Activated naive CD8-positive, alpha-beta T cell treated with anti-CD3 and anti-CD28 coated beads, Interleukin-2, amount 10 ng/mL, durations not matched to agents 7 days and 5 days (primary cell): ENCODE results near the gene SPRR3. TPM values are rescaled to one million over a fixed set of nuclear protein-coding genes. Genes with fewer than 3 reads are reported as not detected.

Experiments
- ATAC-seq: fragments of 150-1000 bp; cut with Tn5 transposase; one replicate; pipeline ENCODE4 v1.10.0; 2021; ENCODE audit warnings: low read depth, moderate library complexity
- POLR2A ChIA-PET: fragments of 350-600 bp; sonication (Branson Sonifier 250); formaldehyde crosslinking; loops from one replicate; lab custom pipeline; 2021; ENCODE audit warnings: antibody characterized with exemption; lab: Charles Lee
- DNase-seq: peaks from one replicate; pipeline ENCODE4 v3.0.0; 2021
- H3K27ac Mint-ChIP-seq: one replicate; pipeline ENCODE4 v1.8.0; 2022; ENCODE audit warnings: mild to moderate bottlenecking, mixed read lengths
- H3K27me3 Mint-ChIP-seq: one replicate; pipeline ENCODE4 v1.8.0; 2022; ENCODE audit warnings: mild to moderate bottlenecking, moderate library complexity, mixed read lengths
- H3K36me3 Mint-ChIP-seq: one replicate; pipeline ENCODE4 v1.8.0; 2021; ENCODE audit warnings: mild to moderate bottlenecking, mixed read lengths
- H3K4me1 Mint-ChIP-seq: one replicate; pipeline ENCODE4 v1.8.0; 2021; ENCODE audit warnings: mixed read lengths
- H3K4me3 Mint-ChIP-seq: one replicate; pipeline ENCODE4 v1.8.0; 2022; ENCODE audit warnings: mild to moderate bottlenecking, moderate library complexity, mixed read lengths
- H3K9me3 Mint-ChIP-seq: one replicate; pipeline ENCODE4 v1.8.0; 2021; ENCODE audit warnings: mixed read lengths
- total RNA-seq, 2 experiments: library from RNA; stranded (reverse); gene quantifications; one replicate each; pipeline ENCODE4 v1.2.3, GENCODE V29; 2021

Gene SPRR3, protein sequence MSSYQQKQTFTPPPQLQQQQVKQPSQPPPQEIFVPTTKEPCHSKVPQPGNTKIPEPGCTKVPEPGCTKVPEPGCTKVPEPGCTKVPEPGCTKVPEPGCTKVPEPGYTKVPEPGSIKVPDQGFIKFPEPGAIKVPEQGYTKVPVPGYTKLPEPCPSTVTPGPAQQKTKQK
- not detected for total RNA-seq

DNA sequence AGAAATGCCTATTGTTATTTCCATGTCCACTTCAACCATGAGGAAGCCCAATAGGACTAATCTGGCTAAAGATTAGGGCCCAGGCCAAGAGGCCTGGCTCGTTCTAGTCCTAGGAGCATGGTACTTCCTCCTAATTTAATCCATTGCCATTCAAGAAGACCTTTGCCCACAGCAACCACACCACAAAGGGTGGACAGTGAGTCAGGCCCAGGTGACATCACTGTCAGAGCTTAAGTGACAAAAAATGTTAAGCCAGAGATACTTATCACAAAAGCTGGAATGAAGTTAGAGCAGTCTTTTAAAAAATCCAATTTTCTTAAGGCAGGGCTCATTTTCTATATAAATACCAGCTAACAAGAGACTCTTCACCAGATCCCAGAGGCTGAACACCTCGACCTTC, at the start of gene SPRR3:
SPRR3 (plus strand) TSS at position 368 of the 400 bp plus-strand sequence. CDS start 1,272 bp downstream, outside the sequence.
- peaks cover 6% of the 10 kb centered on the region for H3K27me3 Mint-ChIP-seq
- no peak for DNase-seq
- no peak for ATAC-seq
- POLR2A ChIA-PET: no interaction called here
- H3K4me1 Mint-ChIP-seq: no peaks in the 10 kb centered on the region
- H3K27ac Mint-ChIP-seq: no peak within 1 kb of the TSS
- H3K36me3 Mint-ChIP-seq: no peaks in the 10 kb centered on the region
- H3K9me3 Mint-ChIP-seq: peaks cover 1% of the 10 kb centered on the region
- no peak within 1 kb of the TSS for H3K4me3 Mint-ChIP-seq

- no peaks in the 10 kb centered on the region for H3K4me1 Mint-ChIP-seq
- no peaks in the 10 kb centered on the region for H3K9me3 Mint-ChIP-seq
- POLR2A ChIA-PET: no interaction called here
- H3K27me3 Mint-ChIP-seq: peaks cover 2% of the 10 kb centered on the region
- ATAC-seq (no peak), DNase-seq (no peak)
- no peaks in the 10 kb centered on the region for H3K36me3 Mint-ChIP-seq
- no peak overlapping the region for H3K4me3 Mint-ChIP-seq
- no peak overlapping the region for H3K27ac Mint-ChIP-seq
Measured at GRCh38 chr1:152953761-152954160, 47.8 kb upstream of the SPRR3 start.

GRCh38 chr1:152954436-152954835, 47.1 kb upstream of the SPRR3 start:
- no peak for ATAC-seq
- Mint-ChIP-seq H3K36me3 (no peaks in the 10 kb centered on the region), H3K4me3 (no peak overlapping the region), H3K9me3 (no peaks in the 10 kb centered on the region), H3K27ac (no peak overlapping the region), H3K27me3 (peaks cover 2% of the 10 kb centered on the region), H3K4me1 (no peaks in the 10 kb centered on the region)
- POLR2A ChIA-PET: no interaction called here
- no peak for DNase-seq

- Mint-ChIP-seq H3K27ac (no peak overlapping the region), H3K9me3 (no peaks in the 10 kb centered on the region), H3K36me3 (no peaks in the 10 kb centered on the region), H3K27me3 (peaks cover 2% of the 10 kb centered on the region), H3K4me3 (no peak overlapping the region), H3K4me1 (no peaks in the 10 kb centered on the region)
- ATAC-seq (no peak), DNase-seq (no peak)
- POLR2A ChIA-PET: no interaction called here
Measured at GRCh38 chr1:152957561-152957960, 44.0 kb upstream of the SPRR3 start.

DNA sequence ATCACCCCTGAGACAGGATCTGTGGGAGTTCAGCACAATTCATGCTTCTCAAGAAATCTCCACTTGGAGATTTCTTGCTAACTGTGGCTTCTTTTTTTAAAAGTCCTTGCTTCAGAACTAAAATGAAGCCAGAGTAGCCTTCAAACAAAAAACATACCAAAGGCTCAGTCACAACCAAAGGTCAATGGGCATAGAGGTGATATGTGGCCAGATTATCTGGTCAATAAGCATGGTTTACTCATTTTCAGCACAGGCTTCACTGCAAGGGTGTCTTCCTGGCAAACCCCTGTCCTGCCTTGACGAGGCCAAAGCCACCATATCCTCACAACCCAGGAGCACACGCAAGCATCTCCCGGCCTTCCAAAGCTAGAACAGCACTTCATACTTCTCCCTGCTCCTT, 42.3 kb upstream of the SPRR3 start:
- ATAC-seq (no peak), DNase-seq (no peak)
- peaks cover 2% of the 10 kb centered on the region for H3K27me3 Mint-ChIP-seq
- no peaks in the 10 kb centered on the region for H3K4me1 Mint-ChIP-seq
- no peaks in the 10 kb centered on the region for H3K36me3 Mint-ChIP-seq
- no peaks in the 10 kb centered on the region for H3K9me3 Mint-ChIP-seq
- no peak overlapping the region for H3K4me3 Mint-ChIP-seq
- POLR2A ChIA-PET: no interaction called here
- H3K27ac Mint-ChIP-seq: no peak overlapping the region

- no peaks in the 10 kb centered on the region for H3K36me3 Mint-ChIP-seq
Measured at GRCh38 chr1:152959801-152960451, 41.6 kb upstream of the SPRR3 start.

GRCh38 chr1:152960452-152961044, 41.0 kb upstream of the SPRR3 start:
- H3K36me3 Mint-ChIP-seq: no peaks in the 10 kb centered on the region
- no peaks in the 10 kb centered on the region for H3K9me3 Mint-ChIP-seq
- no peaks in the 10 kb centered on the region for H3K4me1 Mint-ChIP-seq
- no peak for ATAC-seq
- H3K4me3 Mint-ChIP-seq: no peak overlapping the region
- H3K27me3 Mint-ChIP-seq: peaks cover 2% of the 10 kb centered on the region
- POLR2A ChIA-PET: no interaction called here
- no peak overlapping the region for H3K27ac Mint-ChIP-seq
- DNase-seq: no peak

More at GRCh38 chr1:152959801-152960451, 41.6 kb upstream of the SPRR3 start:
- H3K4me1 Mint-ChIP-seq: no peaks in the 10 kb centered on the region
- no peak for DNase-seq
- H3K27ac Mint-ChIP-seq: no peak overlapping the region
- no peak for ATAC-seq
- no peak overlapping the region for H3K4me3 Mint-ChIP-seq
- POLR2A ChIA-PET: no interaction called here
- no peaks in the 10 kb centered on the region for H3K9me3 Mint-ChIP-seq
- peaks cover 2% of the 10 kb centered on the region for H3K27me3 Mint-ChIP-seq

DNA sequence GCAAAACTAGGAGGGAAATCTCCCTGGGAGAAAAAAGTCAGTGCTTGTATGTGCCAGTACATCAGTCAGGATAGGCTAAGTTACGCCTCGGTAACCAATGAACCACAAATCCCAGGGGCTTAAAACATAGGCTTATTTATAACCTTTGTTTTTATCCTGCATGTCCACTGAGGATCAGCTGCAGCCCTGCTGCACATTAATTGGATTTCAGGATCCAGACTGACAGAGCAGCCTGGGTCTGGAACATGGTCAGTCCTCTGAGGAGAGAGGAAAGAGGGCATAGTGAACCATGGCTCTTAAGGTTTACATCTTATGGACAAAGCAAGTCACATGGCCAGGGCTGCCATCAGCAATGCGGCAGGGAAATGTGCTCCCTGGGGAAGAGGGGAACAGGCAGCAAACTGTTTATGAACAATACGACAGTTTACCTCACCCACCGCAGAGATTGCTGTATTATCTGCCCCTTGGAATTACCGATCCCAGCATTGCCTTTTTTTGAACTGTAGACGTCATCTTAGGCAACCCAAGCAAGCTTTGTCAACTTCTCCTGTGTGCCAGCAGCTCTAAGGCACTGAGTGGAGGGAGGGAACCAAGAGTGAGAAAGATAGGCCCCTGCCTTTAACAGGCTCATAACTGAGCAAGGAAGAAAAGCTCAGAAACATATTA, 40.2 kb upstream of the SPRR3 start:
- peaks cover 2% of the 10 kb centered on the region for H3K27me3 Mint-ChIP-seq
- no peak overlapping the region for H3K27ac Mint-ChIP-seq
- H3K9me3 Mint-ChIP-seq: no peaks in the 10 kb centered on the region
- POLR2A ChIA-PET: no interaction called here
- DNase-seq: no peak
- H3K4me1 Mint-ChIP-seq: no peaks in the 10 kb centered on the region
- no peak for ATAC-seq
- H3K36me3 Mint-ChIP-seq: no peaks in the 10 kb centered on the region
- H3K4me3 Mint-ChIP-seq: no peak overlapping the region

DNA sequence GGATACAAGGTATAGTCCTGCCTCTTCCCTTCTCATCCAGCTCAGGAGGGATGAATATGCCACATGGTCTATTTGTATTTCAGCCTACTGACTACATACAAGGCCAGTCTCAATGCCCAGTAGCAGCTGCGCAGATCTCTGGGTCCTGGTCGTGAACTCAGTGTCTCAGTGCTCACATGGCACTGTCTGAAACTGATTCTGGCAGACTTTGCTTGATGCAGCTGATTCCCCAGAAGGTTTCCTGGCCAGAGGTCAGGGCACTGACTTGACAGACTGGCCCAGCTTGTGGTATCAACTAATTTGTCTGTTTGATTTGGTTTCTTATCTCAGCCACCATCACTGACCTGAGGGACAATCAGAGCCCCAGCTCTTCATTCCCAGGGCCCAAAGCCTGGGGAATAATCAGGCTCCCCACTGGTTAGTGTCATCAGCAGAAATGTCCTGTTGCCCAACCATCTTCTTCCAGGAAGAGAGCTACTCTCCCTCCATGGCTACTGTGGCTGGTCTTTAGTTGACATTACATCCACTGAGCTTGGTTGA, 38.6 kb upstream of the SPRR3 start:
- no peaks in the 10 kb centered on the region for H3K36me3 Mint-ChIP-seq
- no peaks in the 10 kb centered on the region for H3K4me1 Mint-ChIP-seq
- no peak overlapping the region for H3K4me3 Mint-ChIP-seq
- ATAC-seq (no peak), DNase-seq (no peak)
- no peak overlapping the region for H3K27ac Mint-ChIP-seq
- H3K9me3 Mint-ChIP-seq: no peaks in the 10 kb centered on the region
- H3K27me3 Mint-ChIP-seq: peaks cover 2% of the 10 kb centered on the region
- POLR2A ChIA-PET: no interaction called here

DNA sequence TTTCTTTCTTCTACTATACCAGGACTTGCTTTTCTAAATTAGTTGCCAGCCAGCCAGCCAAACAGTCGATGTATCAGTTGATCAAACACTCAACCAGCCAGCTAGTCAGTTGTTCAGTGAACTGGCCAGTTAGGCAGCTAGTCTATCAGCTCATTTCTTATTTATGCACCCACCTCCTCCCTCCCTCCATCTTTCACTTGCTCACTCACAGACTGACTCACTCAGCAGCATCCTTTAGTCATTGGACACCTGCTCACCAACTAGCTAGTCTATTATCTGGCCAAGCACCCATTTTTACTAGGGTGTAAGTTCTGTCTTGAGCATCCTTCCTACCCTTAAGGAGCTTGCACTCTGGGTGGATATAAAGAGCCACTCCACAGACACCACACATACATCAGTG, 37.0 kb upstream of the SPRR3 start:
- Mint-ChIP-seq H3K36me3 (no peaks in the 10 kb centered on the region), H3K4me1 (no peaks in the 10 kb centered on the region), H3K27ac (no peak overlapping the region), H3K27me3 (peaks cover 2% of the 10 kb centered on the region), H3K9me3 (no peaks in the 10 kb centered on the region), H3K4me3 (no peak overlapping the region)
- DNase-seq (no peak), ATAC-seq (no peak)
- POLR2A ChIA-PET: no interaction called here

- Mint-ChIP-seq H3K27ac (no peak overlapping the region), H3K27me3 (peaks cover 2% of the 10 kb centered on the region), H3K36me3 (no peaks in the 10 kb centered on the region), H3K4me3 (no peak overlapping the region), H3K4me1 (no peaks in the 10 kb centered on the region), H3K9me3 (no peaks in the 10 kb centered on the region)
- ATAC-seq (no peak), DNase-seq (no peak)
- POLR2A ChIA-PET: no interaction called here
Measured at GRCh38 chr1:152965853-152966252, 35.7 kb upstream of the SPRR3 start.

DNA sequence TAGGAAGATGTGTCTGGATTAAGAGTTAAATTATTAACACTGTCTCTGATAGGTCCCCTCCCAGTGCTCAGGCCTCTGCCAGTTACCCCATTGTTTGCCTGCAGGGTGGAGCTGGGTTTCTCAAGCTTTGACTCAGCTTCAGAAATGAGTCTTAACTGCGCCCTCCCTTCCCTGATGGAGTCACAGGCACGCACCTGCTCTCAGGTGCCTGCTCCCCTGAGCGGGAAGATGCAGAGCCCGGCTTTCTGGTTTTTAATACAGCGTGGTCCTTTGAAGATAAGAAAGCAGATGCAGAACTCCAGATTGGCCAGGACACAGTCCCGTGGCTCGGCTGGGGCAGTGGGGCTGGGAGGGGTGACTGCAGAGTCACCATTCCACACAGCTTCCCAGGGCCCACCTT, 34.3 kb upstream of the SPRR3 start:
- ATAC-seq (no peak), DNase-seq (no peak)
- Mint-ChIP-seq H3K36me3 (no peaks in the 10 kb centered on the region), H3K4me1 (no peaks in the 10 kb centered on the region), H3K9me3 (no peaks in the 10 kb centered on the region), H3K4me3 (no peak overlapping the region), H3K27ac (no peak overlapping the region), H3K27me3 (peaks cover 2% of the 10 kb centered on the region)
- POLR2A ChIA-PET: no interaction called here

DNA sequence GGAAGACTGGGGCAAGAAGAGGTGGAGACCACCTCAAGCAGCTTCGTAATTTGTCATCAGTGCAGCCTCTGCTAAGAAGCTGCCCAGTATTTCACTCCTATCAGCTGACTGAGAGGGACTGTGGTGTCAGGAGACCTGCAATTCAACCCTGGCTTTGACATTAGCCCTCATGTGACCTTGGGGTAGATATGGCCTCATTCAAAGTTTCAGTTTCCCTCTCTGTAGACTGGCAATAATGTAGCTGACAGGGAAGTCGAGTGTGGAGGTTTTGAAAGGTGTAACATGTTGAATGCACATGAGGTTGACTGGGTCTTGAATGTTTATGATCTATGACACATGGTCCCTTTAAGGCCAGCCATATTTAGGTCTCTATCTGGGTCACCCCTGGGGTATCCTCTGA, 33.3 kb upstream of the SPRR3 start:
- ATAC-seq (no peak), DNase-seq (no peak)
- Mint-ChIP-seq H3K27me3 (peaks cover 2% of the 10 kb centered on the region), H3K4me1 (no peaks in the 10 kb centered on the region), H3K4me3 (no peak overlapping the region), H3K27ac (no peak overlapping the region), H3K9me3 (no peaks in the 10 kb centered on the region), H3K36me3 (no peaks in the 10 kb centered on the region)
- POLR2A ChIA-PET: no interaction called here
